Epithelial cell of proximal tubule (primary cell): ENCODE results near the gene TANC1. TPM values are rescaled to one million over a fixed set of nuclear protein-coding genes. Genes with fewer than 3 reads are reported as not detected.

ENCODE experiments used
- DNase-seq: peaks from one replicate; pipeline ENCODE4 v3.0.0-alpha.2; 2011; ENCODE audit warnings: low read depth
- H3K4me3 ChIP-seq: 2 replicates; pipeline ENCODE4 v1.5.1; 2011; ENCODE audit warnings: low read depth, mild to moderate bottlenecking, low read length
- CTCF ChIP-seq: conservative IDR thresholded peaks from 2 replicates; pipeline ENCODE4 v1.5.1; 2012; ENCODE audit warnings: low read depth, mild to moderate bottlenecking, low read length
- total RNA-seq: library from RNA; depleted of rRNA; stranded (reverse); fragments of >200 nt; gene quantifications from 2 replicates; pipeline ENCODE4 v1.2.3, GENCODE V29; 2015

TANC1 gene
- total RNA-seq, 1 donor from 2014 or later, result 14.3 TPM

GRCh38 chr2:159080641-159081040 lies 112.2 kb downstream of the TANC1 start:
- H3K4me3 ChIP-seq, result no peak overlapping the region
- DNase-seq, result no peak
- TF ChIP-seq CTCF, result no peak

GRCh38 chr2:159082119-159082518 lies 113.7 kb downstream of the TANC1 start:
- H3K4me3 ChIP-seq, result no peak overlapping the region
- no peak for TF ChIP-seq CTCF
- DNase-seq, result no peak

- no peak for DNase-seq
- H3K4me3 ChIP-seq, result no peak overlapping the region
- no peak for TF ChIP-seq CTCF
These were observed 116.2 kb downstream of the TANC1 start for GRCh38 chr2:159084384-159085370.

GRCh38 chr2:159086342-159086741 lies 117.9 kb downstream of the TANC1 start:
- no peak for DNase-seq
- no peak overlapping the region for H3K4me3 ChIP-seq
- no peak for TF ChIP-seq CTCF

- H3K4me3 ChIP-seq, result no peak overlapping the region
- DNase-seq, result no peak
- no peak for TF ChIP-seq CTCF
These were observed 118.4 kb downstream of the TANC1 start for GRCh38 chr2:159086826-159087225.

- TF ChIP-seq CTCF, result peak; percentile 15
- H3K4me3 ChIP-seq, result no peak overlapping the region
- no peak for DNase-seq
These were observed 120.5 kb downstream of the TANC1 start for GRCh38 chr2:159088906-159089305.

GRCh38 chr2:159089543-159089942 lies 121.1 kb downstream of the TANC1 start:
- no peak overlapping the region for H3K4me3 ChIP-seq
- no peak for DNase-seq
- TF ChIP-seq CTCF, result no peak
